A172 (cell line): ENCODE measurements around the gene ENTPD3. TPM values are rescaled to one million over a fixed set of nuclear protein-coding genes. Genes with fewer than 3 reads are reported as not detected.

Source experiments
- DNase-seq: peaks from one replicate; pipeline ENCODE4 v3.0.0-alpha.2; 2015; ENCODE audit warnings: low spot score
- total RNA-seq: library from RNA; depleted of rRNA; stranded (reverse); fragments of >200 nt; shearing (Covaris generic); gene quantifications from 2 replicates; pipeline ENCODE4 v1.2.3, GENCODE V29; 2014; rRNA removed

Gene ENTPD3, protein sequence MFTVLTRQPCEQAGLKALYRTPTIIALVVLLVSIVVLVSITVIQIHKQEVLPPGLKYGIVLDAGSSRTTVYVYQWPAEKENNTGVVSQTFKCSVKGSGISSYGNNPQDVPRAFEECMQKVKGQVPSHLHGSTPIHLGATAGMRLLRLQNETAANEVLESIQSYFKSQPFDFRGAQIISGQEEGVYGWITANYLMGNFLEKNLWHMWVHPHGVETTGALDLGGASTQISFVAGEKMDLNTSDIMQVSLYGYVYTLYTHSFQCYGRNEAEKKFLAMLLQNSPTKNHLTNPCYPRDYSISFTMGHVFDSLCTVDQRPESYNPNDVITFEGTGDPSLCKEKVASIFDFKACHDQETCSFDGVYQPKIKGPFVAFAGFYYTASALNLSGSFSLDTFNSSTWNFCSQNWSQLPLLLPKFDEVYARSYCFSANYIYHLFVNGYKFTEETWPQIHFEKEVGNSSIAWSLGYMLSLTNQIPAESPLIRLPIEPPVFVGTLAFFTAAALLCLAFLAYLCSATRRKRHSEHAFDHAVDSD
- total RNA-seq = not detected in 2 replicates

DNA sequence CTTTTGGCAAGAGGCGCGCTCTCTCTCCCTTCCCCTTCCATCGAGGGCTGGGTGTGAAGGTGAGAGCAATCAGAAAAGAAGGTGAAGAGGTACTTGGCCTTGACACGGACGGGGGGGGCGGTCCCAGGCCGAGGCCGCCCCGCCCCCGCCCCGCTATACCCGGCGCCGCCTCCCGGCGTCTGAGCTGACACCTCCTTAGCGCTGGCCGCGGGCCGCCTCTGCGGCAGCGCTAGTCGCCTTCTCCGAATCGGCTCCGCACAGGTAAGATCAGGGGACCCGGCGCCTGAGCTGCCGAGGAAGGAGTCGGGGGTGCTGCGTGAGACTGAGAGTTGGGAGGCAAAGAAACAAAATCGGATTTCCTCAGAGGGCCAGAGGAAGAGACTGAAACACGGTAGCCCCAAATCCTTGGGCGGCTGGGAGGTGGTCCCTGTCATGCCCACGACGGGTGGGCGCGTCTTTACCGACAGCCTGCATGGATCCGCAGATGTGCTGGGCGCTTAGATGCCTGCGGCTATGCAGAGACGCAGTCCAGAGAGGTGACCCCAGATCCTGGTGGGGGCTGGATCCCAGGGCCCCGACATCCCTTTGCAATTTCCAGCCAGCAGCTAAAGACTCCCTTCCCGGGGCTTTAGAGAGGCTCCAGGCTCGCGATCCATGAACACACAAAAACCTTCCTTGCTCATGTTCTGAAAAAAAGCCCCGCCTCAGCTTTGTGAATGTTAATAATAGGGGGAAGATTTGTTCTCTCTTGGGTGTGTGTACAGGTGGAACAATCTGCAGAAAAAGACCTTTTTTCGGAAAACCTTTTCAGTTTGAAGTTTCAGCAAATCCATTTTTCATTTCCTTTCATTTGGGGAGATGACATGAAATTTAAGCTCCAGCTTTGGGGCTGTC, at the start of gene ENTPD3:
ENTPD3 (plus strand) TSS at position 184 of the 894 bp plus-strand sequence. CDS start 874 bp downstream, outside the sequence.
- no peak for DNase-seq

DNA sequence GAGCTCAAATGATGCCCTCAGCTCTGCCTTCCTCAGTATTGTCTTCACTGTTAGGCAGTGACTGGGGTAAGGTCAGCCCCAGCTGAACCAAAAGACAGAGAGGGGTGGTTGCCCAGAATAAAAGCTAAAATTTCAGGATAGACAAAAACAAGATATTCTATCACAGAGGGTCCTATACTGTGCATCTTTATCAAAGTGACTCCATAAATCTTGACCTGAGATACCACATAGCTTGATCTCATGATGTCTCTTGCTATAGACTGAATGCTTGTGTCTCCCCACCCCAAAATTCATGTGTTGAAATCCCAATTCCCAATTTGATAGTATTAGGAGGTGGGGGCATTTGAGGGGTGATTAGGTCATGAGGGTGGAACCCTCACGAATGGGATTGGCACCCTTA, 47.1 kb upstream of the ENTPD3 start:
- DNase-seq = no peak

DNA sequence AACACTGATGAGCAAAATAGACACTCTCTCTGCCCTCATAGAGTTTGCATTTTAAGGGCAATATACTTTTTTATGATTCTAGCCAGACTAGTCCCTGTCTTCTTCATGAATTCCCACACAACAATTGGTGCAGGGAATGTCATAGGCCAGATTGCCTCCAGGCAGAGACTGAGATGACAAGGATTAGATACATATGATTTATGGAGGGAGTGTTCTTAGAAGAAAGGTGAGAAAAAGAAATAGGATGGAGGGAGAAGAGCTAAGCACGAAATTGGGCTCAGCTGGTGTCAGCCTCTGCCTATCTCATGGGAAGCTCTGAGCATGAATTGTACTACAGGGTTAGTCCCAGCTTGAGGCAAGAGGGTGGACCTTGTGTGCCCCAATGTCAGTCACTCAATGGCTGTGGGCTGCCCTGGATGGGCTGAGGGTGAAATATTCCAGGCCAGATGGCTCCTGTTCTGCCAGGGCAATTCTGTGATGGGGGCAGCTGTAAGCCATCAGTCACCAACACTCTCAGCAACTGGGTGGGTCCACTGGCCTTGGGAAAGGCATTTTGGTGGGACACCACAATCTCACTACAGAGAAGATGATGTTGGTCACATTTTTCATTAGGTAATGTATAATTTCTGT, 46.3 kb upstream of the ENTPD3 start:
- no peak for DNase-seq

DNA sequence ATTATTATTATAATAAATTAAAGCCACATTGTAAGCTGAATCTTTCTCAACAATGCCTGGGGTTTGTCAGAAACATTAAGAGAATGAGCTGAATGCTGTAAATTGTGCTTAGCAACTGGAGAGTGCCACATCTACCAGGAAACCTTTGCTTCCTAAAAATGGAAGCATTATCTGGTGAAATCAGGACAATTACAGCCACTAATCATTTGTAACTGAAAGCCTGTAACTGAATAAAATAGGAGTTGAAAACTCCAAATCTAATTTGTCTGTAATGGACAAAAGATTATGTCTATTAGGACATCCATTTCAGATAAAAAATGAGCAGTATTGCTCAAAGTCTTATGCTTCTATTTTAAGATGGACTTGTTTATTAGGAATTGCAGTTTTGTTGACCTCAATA, 45.3 kb upstream of the ENTPD3 start:
- DNase-seq = no peak

DNA sequence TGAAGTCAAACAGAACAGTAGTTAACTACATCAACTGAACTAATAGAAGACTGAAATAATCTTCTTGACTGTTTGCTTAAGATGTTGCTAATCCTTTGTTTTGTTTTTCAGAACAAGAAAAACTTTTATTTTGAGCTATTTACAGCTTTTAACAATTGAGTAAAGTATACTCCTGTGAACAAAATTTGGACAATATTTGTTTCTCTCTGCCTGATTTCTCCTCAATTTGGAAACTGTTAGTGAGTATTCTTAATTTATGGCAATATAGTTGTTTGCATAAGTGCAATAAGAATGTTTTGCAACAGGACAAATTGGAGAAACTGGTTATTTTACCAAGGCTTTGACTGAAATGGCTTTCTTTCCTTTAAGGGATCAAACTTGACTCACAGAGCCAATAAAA, 36.5 kb upstream of the ENTPD3 start:
- no peak for DNase-seq

DNA sequence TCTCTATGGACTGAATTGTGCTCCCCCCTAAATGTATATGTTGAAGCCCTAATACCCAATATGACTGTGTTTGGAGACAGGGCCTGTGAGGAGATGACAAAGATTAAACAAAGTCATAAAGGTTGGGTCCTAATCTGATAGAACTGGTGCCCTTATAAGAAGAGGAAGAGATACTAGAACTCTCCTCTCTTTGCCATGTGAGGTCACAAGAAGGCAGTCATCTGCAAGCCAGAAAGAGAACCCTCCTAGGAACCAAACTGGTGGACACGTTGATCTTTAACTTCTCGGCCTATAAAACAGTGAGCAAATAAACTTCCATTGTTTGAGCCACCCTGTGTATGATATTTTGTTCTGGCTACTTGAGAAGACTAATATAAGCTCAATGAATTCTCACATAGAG, 31.6 kb upstream of the ENTPD3 start:
- no peak for DNase-seq

DNA sequence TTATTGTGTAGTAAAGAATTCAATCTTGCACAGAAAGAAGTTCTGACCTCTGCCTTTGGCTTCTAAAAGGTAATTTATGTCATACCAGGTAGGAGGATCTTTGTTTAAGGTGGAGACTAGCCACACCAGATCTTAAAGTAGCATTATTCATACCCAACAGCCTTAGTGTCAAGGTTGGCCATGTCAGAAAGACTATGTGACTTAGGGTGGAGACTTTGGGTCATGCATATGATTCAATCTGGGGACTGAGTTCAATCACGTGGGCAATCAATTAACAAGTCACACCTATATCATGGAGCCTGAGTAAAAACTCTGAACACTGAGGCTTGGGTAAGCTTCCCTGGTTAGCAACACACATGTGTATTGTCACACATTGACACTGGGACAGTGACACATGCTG, 28.5 kb upstream of the ENTPD3 start:
- no peak for DNase-seq

DNA sequence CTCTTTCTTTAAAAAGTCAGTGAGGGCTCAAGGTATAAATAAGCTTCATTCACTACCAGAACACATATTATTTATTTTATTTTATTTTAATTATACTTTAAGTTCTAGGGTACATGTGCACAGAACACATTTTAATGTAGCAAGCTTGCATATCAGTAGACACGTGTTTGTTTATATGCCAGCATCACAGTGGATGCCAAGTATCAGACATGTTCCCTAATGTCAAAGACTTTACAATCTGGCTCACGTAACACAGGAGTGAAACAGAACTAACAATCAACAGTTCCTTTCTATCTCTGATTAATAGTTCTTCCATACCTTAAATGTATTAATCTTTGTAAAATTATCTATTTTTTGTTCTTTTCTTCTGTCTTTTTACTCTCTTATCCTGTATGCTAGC, 23.3 kb upstream of the ENTPD3 start:
- DNase-seq = no peak

DNA sequence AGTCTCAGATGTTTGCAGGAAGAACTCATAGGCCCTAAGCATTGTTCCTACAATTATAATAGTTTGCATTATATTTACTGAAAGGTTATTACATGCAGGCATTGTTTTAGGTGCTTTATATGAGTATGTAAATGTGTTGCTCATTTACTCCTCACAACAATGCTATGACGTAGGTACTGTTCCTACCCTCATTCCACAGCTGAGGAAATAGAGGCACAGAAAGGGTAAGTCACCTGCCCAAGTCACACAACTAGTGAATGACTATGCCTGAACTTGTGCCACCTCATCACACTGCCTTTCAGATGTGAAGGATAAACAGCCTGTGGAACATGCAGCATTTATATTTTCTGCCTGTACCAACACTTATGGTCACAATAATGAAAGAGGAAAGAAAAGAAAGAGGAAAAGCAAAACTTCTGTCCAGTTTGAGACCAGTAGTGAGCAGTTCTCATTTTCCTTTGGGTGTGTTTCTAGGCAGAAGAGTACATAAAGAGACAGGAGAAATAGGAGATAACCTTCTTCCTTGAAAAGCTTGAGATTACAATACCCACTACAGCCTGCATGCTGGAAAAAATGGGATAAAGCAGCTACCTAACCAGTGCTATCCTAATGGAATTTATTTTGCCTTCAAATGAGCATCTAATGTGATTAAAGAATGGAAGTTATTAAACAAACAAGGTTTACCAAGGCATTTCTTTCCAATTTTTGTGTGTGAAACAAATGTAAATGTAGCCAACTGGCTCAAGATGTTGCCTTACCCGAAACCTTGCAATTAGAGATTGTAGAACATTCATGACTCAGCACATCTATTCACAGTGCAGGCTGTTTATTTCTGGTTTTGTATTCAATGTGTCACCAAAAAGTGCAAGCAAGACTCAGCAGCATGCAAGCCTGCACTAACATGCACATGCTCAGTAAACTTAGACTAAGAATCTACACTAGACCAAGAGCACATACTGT, 20.5 kb upstream of the ENTPD3 start:
- DNase-seq = no peak

DNA sequence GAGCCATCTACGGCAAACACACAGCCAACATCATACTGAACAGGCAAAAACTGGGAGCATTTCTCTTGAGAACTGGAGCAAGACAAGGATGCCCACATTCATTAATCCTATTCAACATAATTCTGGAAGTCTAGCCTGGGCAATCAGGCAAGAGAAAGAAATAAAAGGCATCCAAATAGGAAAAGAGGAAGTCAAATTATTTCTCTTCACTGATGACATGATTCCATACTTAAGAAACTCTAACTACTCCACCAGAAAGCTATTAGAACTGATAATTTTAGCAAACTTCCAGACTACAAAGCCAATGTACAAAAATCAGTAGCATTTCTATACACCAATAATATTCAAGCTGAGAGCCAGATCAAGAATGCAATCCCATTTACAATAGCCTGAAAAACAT, 17.3 kb upstream of the ENTPD3 start:
- no peak for DNase-seq

DNA sequence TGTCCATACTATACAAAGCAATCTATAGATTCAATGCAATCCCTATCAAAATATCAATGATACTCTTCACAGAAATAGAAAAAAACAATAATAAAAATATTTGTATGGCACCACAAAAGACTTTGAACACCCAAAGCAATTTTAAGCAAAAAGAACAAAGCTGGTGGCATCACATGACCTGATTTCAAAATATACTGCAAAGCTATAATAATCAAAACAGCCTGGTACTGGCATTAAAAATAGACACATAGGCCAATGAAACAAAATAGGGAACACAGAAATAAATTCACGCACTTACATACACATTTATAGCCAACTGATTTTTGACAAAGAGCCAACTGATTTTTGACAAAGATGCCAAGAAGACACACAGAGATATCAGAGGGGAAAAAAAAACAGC, 9.2 kb upstream of the ENTPD3 start:
- DNase-seq = no peak

DNA sequence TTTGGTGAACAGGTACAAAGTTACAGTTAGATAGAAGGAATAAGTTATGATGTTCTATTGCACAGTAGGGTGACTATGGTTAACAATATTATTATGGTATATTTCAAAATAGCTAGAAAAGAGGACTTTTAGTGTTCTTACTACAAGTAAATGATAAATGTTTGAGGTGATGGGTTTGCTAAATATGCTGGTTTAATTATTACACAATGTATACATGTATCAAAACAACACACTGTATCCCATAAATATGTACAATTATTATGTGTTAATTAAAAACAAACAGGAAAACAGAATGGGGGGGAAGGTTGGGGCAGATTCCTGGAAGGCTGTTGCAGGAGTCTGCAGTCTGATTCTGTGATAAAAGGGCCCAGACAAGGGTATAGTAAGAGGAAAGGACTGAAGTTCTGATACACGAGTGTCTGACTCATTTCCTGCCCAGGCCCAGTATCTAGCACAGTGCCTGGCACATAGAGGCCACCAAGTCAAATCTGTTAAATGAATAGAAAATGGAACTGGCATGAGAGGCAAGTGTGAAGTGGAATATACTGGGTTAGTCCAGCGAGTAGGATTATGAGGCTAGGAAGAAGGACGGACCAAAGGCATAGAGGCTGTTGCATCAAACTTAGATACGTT, 7.2 kb upstream of the ENTPD3 start:
- DNase-seq = no peak

DNA sequence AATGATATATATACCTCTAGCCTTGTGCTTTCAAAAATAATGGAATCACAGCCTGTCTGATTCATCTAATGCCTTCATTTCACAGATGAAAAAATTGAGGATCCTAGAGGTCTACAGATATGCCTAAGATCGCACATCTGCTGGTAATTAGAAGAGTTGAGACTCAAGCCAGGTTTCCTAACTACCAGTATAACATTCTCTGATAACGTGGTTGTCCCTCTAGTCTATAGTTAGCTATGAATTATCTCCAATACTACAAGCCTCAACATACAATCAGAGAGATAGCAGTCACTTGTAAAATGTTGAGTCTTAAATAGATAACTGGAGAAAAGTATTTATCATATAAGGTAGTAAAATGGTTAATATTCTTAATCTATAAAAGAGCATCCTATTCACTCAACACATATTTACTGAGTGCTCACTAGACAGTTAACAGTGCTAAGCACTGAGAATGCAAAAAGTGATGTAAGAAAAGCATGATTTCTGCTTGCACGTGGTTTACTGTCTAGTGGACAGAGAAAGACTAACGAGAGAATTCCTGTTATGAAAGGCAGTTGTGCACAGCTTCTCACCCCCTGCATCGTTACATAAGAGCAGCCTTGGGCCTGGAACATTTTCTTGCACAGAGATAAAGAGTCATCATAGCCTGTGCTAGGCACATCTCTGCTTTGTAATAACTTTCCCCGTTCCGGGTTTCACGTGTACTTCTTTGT, 4.9 kb upstream of the ENTPD3 start:
- no peak for DNase-seq

DNA sequence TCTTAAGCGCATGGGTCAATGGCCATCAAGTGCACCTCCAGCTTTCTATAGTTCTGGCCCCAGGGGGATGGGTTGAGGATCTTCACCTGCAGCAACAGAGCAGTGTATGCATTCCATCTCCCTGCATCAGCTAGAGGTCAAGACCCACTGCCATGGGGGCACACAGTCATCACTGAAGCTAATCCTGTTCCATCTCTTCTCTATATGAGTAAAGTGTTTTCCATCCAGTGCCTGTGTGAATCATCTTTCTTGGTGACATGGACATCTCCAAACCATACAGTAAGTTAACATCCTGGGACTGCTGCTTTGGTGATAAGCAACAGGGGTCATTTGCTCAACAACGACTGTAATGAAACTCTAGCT, 4.4 kb upstream of the ENTPD3 start:
- DNase-seq = peak; percentile 13

DNA sequence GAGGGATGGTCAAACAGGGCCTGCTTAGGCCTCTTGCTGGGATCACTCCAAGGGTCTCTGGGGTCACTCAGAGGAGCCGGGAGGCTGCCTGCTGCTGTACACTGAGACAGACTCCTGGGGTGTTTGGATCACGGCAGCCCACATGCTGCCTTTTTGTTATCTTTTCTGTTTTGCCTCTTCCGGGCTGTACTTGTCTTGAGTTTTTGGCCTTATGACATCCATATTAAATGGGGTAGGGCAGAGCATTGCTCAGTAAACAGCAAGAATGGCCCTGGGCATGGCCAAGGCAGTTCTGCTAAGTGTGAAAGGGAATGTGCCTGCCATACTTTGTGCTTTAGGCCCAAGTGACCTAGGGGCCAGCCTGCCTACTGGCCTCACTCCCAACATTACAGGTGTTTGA, 771 bp upstream of the ENTPD3 start:
- DNase-seq = no peak

DNA sequence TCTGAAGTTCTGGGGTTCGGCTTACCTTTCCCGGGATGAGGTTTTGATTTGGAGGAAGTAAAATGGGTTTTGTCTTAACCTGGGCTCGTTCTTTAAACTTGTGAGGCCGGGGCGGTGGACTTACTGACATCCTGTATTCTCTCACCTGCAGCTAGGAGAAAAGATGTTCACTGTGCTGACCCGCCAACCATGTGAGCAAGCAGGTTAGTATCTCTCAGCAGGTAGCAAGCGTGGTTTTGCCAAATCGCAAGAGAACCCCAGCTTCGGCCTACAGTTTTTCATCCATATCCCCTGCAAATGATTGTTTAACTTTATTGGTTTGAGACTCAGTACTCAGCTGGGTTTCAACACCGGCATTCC, 891 bp downstream of the ENTPD3 start:
- DNase-seq = no peak

DNA sequence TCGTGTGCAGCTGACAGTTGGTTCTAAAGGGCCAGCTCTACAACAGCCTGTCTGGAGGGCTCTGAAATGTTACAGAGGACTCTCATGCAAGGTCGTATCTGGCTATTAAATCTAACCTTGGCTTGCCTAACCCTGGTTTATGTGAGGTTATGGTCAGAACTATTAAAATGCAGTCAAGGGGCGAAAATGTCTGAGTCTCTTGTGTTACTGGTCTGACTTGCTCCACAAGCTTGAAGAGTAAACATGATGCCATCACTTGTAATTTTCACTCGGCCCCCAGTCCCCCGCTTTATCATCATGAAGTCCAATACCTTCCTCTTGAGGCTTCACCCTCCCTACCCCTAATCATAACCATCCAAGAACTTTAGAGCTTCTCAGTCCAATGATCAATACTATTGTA, 9.4 kb downstream of the ENTPD3 start:
- DNase-seq = no peak

DNA sequence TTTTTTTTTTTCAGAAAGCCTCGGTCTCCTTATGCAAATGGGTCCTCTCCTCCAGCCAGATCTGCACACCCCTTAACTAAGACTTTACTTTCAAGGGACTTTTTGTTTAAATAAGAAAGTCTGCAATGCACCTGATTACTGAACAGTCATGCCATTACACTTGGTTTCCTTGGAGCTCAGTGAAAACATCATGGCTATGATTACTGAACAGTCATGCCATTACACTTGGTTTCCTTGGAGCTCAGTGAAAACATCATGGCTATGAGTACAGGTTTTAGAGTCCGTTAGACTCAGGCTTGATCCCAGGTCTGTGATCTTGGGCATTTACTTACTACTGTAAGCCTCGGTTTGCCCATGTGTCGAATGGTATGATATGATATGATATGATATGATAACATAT, 10.1 kb downstream of the ENTPD3 start:
- DNase-seq = no peak

DNA sequence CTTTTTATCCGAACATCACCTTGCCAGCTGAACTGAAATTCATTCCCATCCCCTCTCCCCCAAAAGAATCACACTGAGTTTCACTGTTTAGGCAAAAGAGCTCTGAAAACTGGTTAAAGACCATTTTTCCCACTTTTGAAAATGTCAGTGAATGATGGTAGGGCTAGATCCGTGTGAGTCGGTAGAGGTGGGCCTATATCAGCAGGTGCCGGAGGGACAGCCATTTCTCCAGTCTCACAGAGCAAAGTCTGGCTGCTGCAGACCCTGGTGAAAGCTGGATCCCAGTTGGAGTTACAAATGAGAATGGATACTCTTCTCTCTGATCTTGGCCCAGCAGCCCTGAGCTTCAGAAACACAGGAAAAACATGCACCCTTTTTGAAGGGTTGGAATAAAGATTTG, 10.9 kb downstream of the ENTPD3 start:
- DNase-seq = no peak

DNA sequence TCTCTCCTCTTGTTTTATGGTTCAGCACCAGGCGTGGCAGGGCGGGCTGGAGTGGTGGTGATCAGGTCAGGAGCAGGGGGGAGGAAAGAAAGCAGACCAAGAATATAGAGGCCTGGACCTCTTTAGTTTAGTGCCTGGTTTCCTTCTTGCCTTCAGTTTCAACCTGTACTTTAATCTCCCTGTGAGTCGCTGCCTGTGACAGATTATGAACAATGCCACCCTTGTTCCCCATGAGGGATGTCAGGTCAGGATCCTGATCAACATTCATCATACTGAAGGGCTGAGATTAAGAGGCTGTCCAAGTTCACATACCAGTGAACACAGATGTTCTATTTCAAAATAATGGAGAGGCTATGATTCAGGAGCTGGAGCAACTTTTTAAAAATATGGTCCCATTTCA, 11.4 kb downstream of the ENTPD3 start:
- no peak for DNase-seq
